HepG2 (cell line): ENCODE results near the gene CACNA1G. TPM values are rescaled to one million over a fixed set of nuclear protein-coding genes. Genes with fewer than 3 reads are reported as not detected.
A peak's percentile ranks its signal among the peaks of the same experiment; 100 is the strongest.

Experiments used
- ATAC-seq: fragments of 200-7000 bp; cut with Tn5 transposase; 3 replicates; pipeline ENCODE4 v1.9.1; 2020; ENCODE audit warnings: mild to moderate bottlenecking, moderate library complexity
- BruUV-seq: library from RNA; stranded (reverse); fragments of 400-500 nt; replicated peaks from 2 replicates; lab custom pipeline; 2021; lab: Mats Ljungman, UMichigan
- CTCF ChIA-PET: fragments of 300-600 bp; formaldehyde crosslinking; extraction: SDS; loops from one replicate; lab custom pipeline; 2021; ENCODE audit warnings: low total read pairs, inconsistent platforms, low intra/inter-chr PET ratio; lab: Yijun Ruan, JAX
- POLR2A ChIA-PET: fragments of 350-600 bp; sonication (Branson Sonifier 250); formaldehyde crosslinking; loops from one replicate; lab custom pipeline; 2020; ENCODE audit warnings: antibody characterized with exemption, inconsistent platforms; lab: Yijun Ruan, JAX
- DNase-seq: peaks from one replicate; pipeline ENCODE4 v3.0.0-alpha.2; 2015; ENCODE audit warnings: low spot score
- FAIRE-seq: peaks from 3 replicates; lab custom pipeline; 2011; peaks lifted over from hg19 to GRCh38; lab: Jason Lieb, UNC
- H2AFZ ChIP-seq: one replicate; pipeline ENCODE4 v1.6.1; 2011; ENCODE audit warnings: low read length, inconsistent platforms
- H3K27ac ChIP-seq: fragments of 300-600 bp; 3 replicates; pipeline ENCODE4 v1.8.0; 2011; ENCODE audit warnings: mixed run types, mild to moderate bottlenecking, mixed read lengths, low read length, inconsistent platforms; ENCODE audit not compliant: insufficient read depth; ENCODE audit errors: extremely low read length
- H3K27me3 ChIP-seq, 2 experiments: fragments of 200-600 bp in 1 of 2; 2 replicates in 1 of 2; 3 replicates in 1 of 2; pipeline versions ENCODE4 v1.6.0 to v1.8.0; 2011; ENCODE audit warnings: low read length in 2 of 2, mild to moderate bottlenecking in 2 of 2, moderate library complexity in 2 of 2, inconsistent platforms in 1 of 2; ENCODE audit not compliant: insufficient read depth in 2 of 2, control insufficient read depth in 1 of 2
- H3K36me3 ChIP-seq, 2 experiments: fragments of 200-600 bp in 1 of 2; replicated peaks in 1 of 2; 2 replicates in 1 of 2; 3 replicates in 1 of 2; pipeline versions ENCODE4 v1.5.1 to v1.8.0; 2011; ENCODE audit warnings: low read length in 2 of 2, inconsistent platforms in 1 of 2; ENCODE audit not compliant: insufficient read depth in 2 of 2, control insufficient read depth in 1 of 2
- H3K4me1 ChIP-seq: 2 replicates; pipeline ENCODE4 v1.5.1; 2012; ENCODE audit warnings: low read length, inconsistent platforms; ENCODE audit not compliant: insufficient read depth
- H3K4me2 ChIP-seq: 2 replicates; pipeline ENCODE4 v1.6.0; 2011; ENCODE audit warnings: low read depth, low read length, inconsistent platforms
- H3K4me3 ChIP-seq, 3 experiments: fragments of 200-600 bp in 1 of 3; sonication (generic), shearing (Covaris generic) in 1 of 3; replicated peaks in 1 of 3; 2 replicates each; pipeline ENCODE4 v1.5.1; 2011 to 2016; ENCODE audit warnings: low read length in 3 of 3, inconsistent platforms in 2 of 3, low read depth in 2 of 3, mild to moderate bottlenecking in 2 of 3, control low read depth in 1 of 3, mixed read lengths in 1 of 3; ENCODE audit not compliant: insufficient read depth in 1 of 3
- H3K79me2 ChIP-seq: one replicate; pipeline ENCODE4 v1.6.1; 2011; ENCODE audit warnings: low read length, inconsistent platforms; ENCODE audit not compliant: insufficient read depth
- H3K9ac ChIP-seq: 2 replicates; pipeline ENCODE4 v1.6.0; 2011; ENCODE audit warnings: mild to moderate bottlenecking, low read depth, low read length, inconsistent platforms; ENCODE audit not compliant: insufficient read depth
- H3K9me3 ChIP-seq: 2 replicates; pipeline ENCODE4 v1.5.1; 2012; ENCODE audit warnings: mild to moderate bottlenecking, low read length
- H4K20me1 ChIP-seq: 2 replicates; pipeline ENCODE4 v1.6.0; 2011; ENCODE audit warnings: inconsistent platforms, mild to moderate bottlenecking, low read length, moderate library complexity; ENCODE audit not compliant: insufficient read depth
- CHD4 ChIP-seq: fragments of 200-600 bp; sonication (generic); IDR thresholded peaks from 2 replicates; pipeline ENCODE4 v1.7.0; 2017; ENCODE audit warnings: mild to moderate bottlenecking, low read length, borderline replicate concordance
- GZF1 ChIP-seq: sonication (generic); formaldehyde crosslinking; IDR thresholded peaks from 2 replicates; pipeline ENCODE4 v1.5.1; 2020; ENCODE audit warnings: mild to moderate bottlenecking, missing genetic modification reagents
- HHEX ChIP-seq: IDR thresholded peaks from 2 replicates; pipeline ENCODE4 v1.6.1; 2016; ENCODE audit warnings: control low read depth
- MAFF ChIP-seq: IDR thresholded peaks from 2 replicates; pipeline ENCODE4 v1.6.1; 2011; ENCODE audit warnings: low read depth, low read length, improper control_type of control experiment
- MAFK ChIP-seq, 2 experiments: IDR thresholded peaks in 1 of 2; conservative IDR thresholded peaks in 1 of 2; 2 replicates each; pipeline ENCODE4 v1.6.1; 2011; ENCODE audit warnings: improper control_type of control experiment in 2 of 2, low read length in 2 of 2
- NFRKB ChIP-seq: fragments of 450-650 bp; IDR thresholded peaks from 2 replicates; pipeline ENCODE4 v1.6.1; 2017
- NR2C2 ChIP-seq: sonication (generic); formaldehyde crosslinking; IDR thresholded peaks from 2 replicates; pipeline ENCODE4 v1.4.0; 2020; ENCODE audit warnings: missing genetic modification reagents, mild to moderate bottlenecking, moderate library complexity, borderline replicate concordance
- POLR2G ChIP-seq: fragments of 200-400 bp; formaldehyde crosslinking; IDR thresholded peaks from 2 replicates; pipeline ENCODE4 v1.6.1; 2018; ENCODE audit warnings: mild to moderate bottlenecking, low read depth, low read length, moderate library complexity
- RBM22 ChIP-seq: fragments of 200-400 bp; formaldehyde crosslinking; optimal IDR thresholded peaks from 2 replicates; pipeline ENCODE3; 2017; ENCODE audit warnings: mild to moderate bottlenecking, low read length, moderate library complexity
- TFE3 ChIP-seq: IDR thresholded peaks from 2 replicates; pipeline ENCODE4 v1.6.1; 2016
- ZFYVE20 ChIP-seq: sonication (generic); formaldehyde crosslinking; IDR thresholded peaks from 2 replicates; pipeline ENCODE4 v1.8.0; 2023; ENCODE audit warnings: low read depth, mild to moderate bottlenecking, moderate library complexity, missing genetic modification reagents, borderline replicate concordance
- ZKSCAN1 ChIP-seq: fragments of 150-350 bp; IDR thresholded peaks from 2 replicates; pipeline ENCODE4 v1.6.1; 2014; ENCODE audit warnings: low read length
- ZKSCAN8 ChIP-seq: IDR thresholded peaks from 2 replicates; pipeline ENCODE4 v1.6.1; 2016; ENCODE audit warnings: borderline replicate concordance, missing genetic modification reagents, missing compliant biosample characterization
- ZNF138 ChIP-seq: sonication (generic); formaldehyde crosslinking; IDR thresholded peaks from 2 replicates; pipeline ENCODE4 v1.5.0; 2020; ENCODE audit warnings: mild to moderate bottlenecking, low read depth, missing genetic modification reagents
- ZNF160 ChIP-seq: sonication (generic); formaldehyde crosslinking; IDR thresholded peaks from 2 replicates; pipeline ENCODE4 v1.8.0; 2022; ENCODE audit warnings: mild to moderate bottlenecking, inconsistent platforms, missing genetic modification reagents
- ZNF512B ChIP-seq: sonication (generic); formaldehyde crosslinking; IDR thresholded peaks from 2 replicates; pipeline ENCODE4 v1.5.1; 2020; ENCODE audit warnings: missing genetic modification reagents, mild to moderate bottlenecking, borderline replicate concordance
- WGBS: methylation state at CpG from one replicate; pipeline ENCODE4 v1.1.6; 2017; ENCODE audit warnings: low lambda C conversion rate; 5-methylcytosine and 5-hydroxymethylcytosine counted together
- in situ Hi-C: cut with HindIII; loops from 2 replicates; pipeline ENCODE4 v1.10.0; 2017; ENCODE audit warnings: low pct_unique_long_range_greater_than_20kb; ENCODE audit not compliant: extremely low pct_ligation_motif_present
- intact Hi-C: fragments of 100-400 bp; cut with micrococcal nuclease; formaldehyde crosslinking; loops from one replicate; pipeline ENCODE4 v1.10.0; 2022; ENCODE audit not compliant: unreplicated experiment
- polyA plus RNA-seq, 8 experiments: library from polyadenylated mRNA; depleted of rRNA in 3 of 8; stranded (reverse) in 7 of 8; unstranded in 1 of 8; fragments of >200 nt; fragmentation: Illumina TruSeq in 4 of 8; extraction: Trizol in 4 of 8; gene quantifications; 2 replicates each; pipeline versions ENCODE4 v1.2.1 to v1.2.3, GENCODE V29; 2011 to 2016; ENCODE audit warnings: low read depth in 4 of 8, missing spikeins in 1 of 8, mixed read lengths in 1 of 8; ENCODE audit not compliant: insufficient read depth in 1 of 8
- total RNA-seq, 5 experiments: library from RNA; depleted of rRNA; stranded (reverse); fragments of >200 nt; fragmentation: Illumina TruSeq; extraction: Trizol; gene quantifications; 2 replicates each; pipeline ENCODE4 v1.2.3, GENCODE V29; 2016; ENCODE audit warnings: low read depth in 1 of 5

The CACNA1G gene
- total and polyA plus RNA-seq, 2 of the 13 experiments (the other 11 are each of a cell fraction or from before 2014, with no cell fraction given) = 0.02 TPM; not detected in 1

DNA sequence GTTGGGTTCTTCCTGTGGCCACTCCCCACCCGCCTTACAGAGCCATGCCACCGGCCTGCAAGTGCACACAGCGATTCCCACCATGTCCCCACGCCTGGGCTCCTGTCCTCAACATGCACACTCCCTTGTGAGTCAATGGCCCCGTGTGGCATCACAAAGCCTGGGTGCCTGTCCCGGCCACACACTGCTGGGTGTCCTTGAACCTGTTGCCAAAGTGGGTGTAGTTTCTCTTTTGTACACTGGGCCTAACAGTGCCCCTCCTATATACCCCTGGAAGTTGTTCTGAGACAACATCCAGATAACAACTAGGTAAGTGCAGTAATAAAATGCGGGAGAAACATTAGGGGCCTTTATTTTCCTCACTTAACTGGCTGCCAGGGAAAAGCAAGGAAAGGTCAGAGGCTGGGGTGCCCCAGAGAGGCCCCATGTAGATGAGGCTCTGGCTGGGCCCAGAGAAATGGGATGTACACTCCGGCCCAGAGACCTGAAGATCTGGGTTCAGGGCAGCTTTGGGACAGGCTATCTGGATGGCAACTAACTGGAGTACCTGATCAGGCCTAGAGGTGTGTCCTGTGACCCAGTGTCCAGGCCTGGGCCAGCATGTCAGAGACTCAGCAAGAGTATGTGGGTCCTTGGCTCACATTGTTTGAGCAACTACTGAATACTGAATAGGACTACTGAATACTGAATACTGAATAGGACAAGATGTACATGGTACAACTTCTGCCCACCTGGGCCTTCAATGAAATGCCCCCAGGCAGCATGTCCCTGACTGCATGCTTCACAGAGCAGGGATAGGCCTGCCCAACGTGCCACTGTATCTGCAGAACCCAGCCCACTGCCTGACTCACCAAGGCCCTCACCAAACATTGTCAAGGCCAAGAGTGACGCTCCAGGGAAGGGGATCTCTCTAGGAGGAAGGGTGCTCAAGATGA, 82.5 kb downstream of the CACNA1G start (continued):
- TF ChIP-seq TFE3 (CRISPR knock-in tag) (no peak), ZFYVE20 (CRISPR knock-in tag) (no peak), ZKSCAN8 (CRISPR knock-in tag) (peak; percentile 79; the same call in 1 of the 2 replicates)

DNA sequence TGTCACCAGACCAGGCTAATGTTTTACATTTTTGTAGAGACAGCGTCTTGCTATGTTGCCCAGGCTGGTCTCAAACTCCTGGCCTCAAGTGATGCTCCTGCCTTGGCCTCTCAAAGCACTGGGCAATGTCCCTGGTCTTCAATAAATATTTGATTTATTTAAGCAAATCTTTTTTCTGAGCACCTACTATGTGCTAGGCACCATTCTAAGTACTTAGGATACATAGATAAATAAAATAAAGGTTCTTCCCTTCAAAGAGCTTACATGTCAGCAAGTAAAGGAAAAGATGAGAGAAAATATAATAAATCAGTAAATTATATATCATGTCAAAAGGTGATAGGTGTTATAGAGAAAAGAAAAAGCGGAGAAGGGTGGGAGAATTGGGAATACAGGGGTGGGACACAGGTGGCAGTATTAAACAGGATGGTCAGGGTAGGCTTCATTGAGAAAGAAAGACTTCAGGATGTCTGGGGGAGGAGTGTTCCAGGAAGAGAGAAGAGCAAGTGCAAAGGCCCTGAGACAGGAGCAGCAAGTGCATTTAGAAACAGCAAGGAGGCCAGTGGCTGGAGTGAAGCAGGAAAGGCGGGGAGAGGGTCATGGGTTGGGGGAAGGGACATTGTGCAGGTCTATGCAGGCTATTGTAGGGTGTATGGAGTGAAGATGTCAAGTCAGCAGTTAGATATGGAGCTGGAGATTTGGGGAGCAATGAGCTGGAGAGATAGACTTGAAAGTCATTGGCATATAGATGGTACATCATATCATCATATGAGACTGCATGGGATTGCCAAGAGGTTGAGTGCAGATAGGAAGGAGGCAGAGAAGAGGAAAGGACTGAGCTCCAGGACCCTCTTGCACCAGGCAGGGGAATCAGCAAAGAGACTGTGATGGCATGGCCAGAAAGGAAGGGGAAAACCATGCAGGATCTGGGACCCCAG, 85.5 kb downstream of the CACNA1G start:
- ATAC-seq = no peak
- no peaks in the 10 kb centered on the region for H4K20me1 ChIP-seq
- TSS peak; percentile 40 for BruUV-seq
- peaks cover 61% of the 10 kb centered on the region for H3K4me1 ChIP-seq
- H3K4me2 ChIP-seq = 0 out of 2 replicates have a peak overlapping the region, but pooled peaks have one; percentile 29
- no peak for DNase-seq
- no peak overlapping the region for H3K9ac ChIP-seq
- WGBS = 97% methylated on average over 3 of the region's 3 CpGs
- no peak overlapping the region for H3K4me3 ChIP-seq
- no peaks in the 10 kb centered on the region for H3K79me2 ChIP-seq
- no peaks in the 10 kb centered on the region for H3K27me3 ChIP-seq
- no peak for FAIRE-seq
- no peak overlapping the region for H2AFZ ChIP-seq
- ChIA-PET CTCF (no interaction called here), POLR2A (interaction anchor here (1.0 to 5.3 kb wide), 11 partner anchors 10 to 47 kb away, joined by 3 to 39 read pairs (median 6); no protein-coding TSS in a partner anchor)
- H3K36me3 ChIP-seq = 0 out of 5 replicates have a peak, but pooled peaks cover 0 to 4% of the 10 kb centered on the region in 2 experiments
- in situ Hi-C loops = no loop called here
- H3K27ac ChIP-seq = no peak overlapping the region
- intact Hi-C loops = no loop called here
- H3K9me3 ChIP-seq = no peaks in the 10 kb centered on the region
- TF ChIP-seq CHD4 = peak; percentile 86; the same call in 1 of the 2 replicates
- TF ChIP-seq ZNF160 (CRISPR knock-in tag) = no peak
- TF ChIP-seq ZNF512B = no peak
- TF ChIP-seq GZF1 (CRISPR knock-in tag) = no peak
- no peak for TF ChIP-seq NFRKB
- no peak for TF ChIP-seq ZNF138
- TF ChIP-seq NR2C2 (CRISPR knock-in tag) = no peak
- no peak for TF ChIP-seq RBM22
- peak; percentile 30 for TF ChIP-seq POLR2G
- peak; percentile 87 for TF ChIP-seq MAFK (conservative IDR thresholded peaks at IDR 0.05 in 1 of 2, IDR thresholded peaks at IDR 0.05 in 1 of 2; ENCODE audit: low read length in 2 of 2)
- no peak for TF ChIP-seq HHEX (CRISPR knock-in tag)
- TF ChIP-seq MAFF = peak; percentile 78
- peak; percentile 82 for TF ChIP-seq ZKSCAN1
